Stimulated activated CD8-positive, alpha-beta memory T cell treated with anti-CD3 and anti-CD28 coated beads, Interleukin-15, amount 100 ng/mL, for 24 hours (primary cell): Measurements from ENCODE around the gene MUC5AC.
"Not testable (repeated sequence)": the region's sequence is repeated elsewhere in the genome, so short reads cannot be mapped to it uniquely, and the experiment has no call there.

ENCODE experiments used
- DNase-seq: peaks from one replicate; pipeline ENCODE4 v3.0.0-alpha.2; 2020; ENCODE audit warnings: low read depth

The MUC5AC gene

GRCh38 chr11:1177771-1178090, 20.0 kb downstream of the MUC5AC start:
- DNase-seq, result no peak

GRCh38 chr11:1178201-1178885, 20.6 kb downstream of the MUC5AC start:
- DNase-seq, result no peak

GRCh38 chr11:1178906-1179305, 21.2 kb downstream of the MUC5AC start:
- DNase-seq, result no peak

DNA sequence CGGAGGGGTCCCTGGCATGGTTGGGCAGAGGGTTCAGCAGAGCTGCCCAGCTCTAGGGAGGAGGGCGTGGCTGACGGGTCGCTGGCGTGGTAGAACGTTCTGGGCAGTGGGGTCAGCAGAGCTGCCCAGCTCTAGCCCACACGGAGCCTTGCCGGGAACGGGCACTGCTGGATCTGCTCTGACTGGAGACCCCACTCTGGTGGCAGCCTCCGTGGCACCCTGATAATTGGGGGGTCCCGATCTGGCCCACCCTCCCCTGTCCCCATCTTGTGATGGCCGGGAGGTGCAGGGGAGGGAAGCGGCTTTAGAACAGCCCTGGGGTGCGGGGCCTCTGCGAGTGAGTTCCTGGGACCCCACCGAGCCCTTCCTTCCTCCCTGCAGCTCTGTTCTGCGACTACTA, 21.9 kb downstream of the MUC5AC start:
- DNase-seq, result no peak

GRCh38 chr11:1180171-1180570, 22.4 kb downstream of the MUC5AC start:
- DNase-seq, result no peak

GRCh38 chr11:1180947-1181391, 23.2 kb downstream of the MUC5AC start:
- no peak for DNase-seq

DNA sequence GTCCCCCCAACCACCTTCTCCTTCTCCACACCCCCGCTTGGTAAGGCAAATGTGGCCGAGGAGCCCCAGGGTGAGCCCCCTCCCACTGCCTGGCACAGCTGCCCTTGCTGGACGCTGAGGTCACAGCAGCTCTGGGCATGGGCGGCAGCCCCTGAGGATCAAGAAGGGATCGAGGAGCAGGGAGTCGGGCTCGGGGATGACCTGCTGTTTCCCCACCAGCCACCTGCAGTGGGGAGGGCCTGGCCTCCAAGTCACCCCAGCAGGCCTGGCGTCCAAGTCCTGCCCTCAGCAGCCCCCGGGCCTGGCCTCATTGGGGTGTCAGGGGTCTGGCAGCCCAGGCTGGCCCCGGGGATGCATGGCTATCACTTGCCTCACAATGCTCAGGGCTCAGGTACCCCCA, 23.7 kb downstream of the MUC5AC start:
- no peak for DNase-seq

DNA sequence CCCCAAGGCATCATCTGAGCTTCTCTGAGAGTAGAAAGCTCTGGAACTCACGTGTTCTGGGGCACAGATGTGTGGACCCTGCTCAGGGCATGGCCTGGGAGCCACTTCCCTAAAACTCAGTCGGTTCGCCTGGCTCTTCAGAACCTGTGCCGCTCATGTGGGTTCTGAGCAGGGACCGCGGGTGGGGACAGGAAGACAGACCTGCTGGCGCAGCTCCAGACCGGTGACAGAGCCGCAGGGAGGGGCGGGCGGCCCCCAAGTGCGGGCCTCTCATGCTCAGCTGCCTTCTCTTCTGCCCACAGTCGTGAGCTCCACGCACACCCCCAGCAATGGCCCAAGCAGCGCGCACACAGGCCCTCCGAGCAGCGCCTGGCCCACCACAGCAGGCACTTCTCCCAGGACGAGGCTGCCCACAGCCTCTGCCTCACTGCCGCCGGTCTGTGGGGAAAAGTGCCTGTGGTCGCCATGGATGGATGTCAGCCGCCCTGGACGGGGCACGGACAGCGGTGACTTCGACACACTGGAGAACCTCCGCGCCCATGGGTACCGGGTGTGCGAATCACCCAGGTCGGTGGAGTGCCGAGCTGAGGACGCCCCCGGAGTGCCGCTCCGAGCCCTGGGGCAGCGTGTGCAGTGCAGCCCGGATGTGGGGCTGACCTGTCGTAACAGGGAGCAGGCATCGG, 24.2 kb downstream of the MUC5AC start:
- no peak for DNase-seq

DNA sequence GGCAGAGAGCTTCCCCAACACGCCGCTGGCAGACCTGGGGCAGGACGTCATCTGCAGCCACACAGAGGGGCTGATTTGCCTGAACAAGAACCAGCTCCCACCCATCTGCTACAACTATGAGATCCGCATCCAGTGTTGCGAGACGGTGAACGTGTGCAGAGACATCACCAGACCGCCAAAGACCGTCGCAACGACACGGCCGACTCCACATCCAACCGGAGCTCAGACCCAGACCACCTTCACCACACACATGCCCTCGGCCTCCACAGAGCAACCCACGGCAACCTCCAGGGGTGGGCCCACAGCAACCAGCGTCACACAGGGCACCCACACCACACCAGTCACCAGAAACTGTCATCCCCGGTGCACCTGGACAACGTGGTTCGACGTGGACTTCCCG, 26.4 kb downstream of the MUC5AC start:
- not testable (repeated sequence) for DNase-seq

- not testable (repeated sequence) for DNase-seq
These were observed 30.8 kb downstream of the MUC5AC start for GRCh38 chr11:1188451-1189130.

DNA sequence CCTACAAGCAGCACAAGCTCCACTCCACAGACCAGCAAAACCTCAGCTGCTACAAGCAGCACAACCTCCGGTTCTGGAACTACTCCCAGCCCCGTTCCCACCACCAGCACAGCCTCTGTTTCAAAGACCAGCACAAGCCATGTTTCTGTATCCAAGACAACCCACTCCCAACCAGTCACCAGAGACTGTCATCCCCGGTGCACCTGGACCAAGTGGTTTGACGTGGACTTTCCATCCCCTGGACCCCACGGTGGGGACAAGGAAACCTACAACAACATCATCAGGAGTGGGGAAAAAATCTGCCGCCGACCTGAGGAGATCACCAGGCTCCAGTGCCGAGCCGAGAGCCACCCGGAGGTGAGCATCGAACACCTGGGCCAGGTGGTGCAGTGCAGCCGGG, 32.1 kb downstream of the MUC5AC start:
- not testable (repeated sequence) for DNase-seq

DNA sequence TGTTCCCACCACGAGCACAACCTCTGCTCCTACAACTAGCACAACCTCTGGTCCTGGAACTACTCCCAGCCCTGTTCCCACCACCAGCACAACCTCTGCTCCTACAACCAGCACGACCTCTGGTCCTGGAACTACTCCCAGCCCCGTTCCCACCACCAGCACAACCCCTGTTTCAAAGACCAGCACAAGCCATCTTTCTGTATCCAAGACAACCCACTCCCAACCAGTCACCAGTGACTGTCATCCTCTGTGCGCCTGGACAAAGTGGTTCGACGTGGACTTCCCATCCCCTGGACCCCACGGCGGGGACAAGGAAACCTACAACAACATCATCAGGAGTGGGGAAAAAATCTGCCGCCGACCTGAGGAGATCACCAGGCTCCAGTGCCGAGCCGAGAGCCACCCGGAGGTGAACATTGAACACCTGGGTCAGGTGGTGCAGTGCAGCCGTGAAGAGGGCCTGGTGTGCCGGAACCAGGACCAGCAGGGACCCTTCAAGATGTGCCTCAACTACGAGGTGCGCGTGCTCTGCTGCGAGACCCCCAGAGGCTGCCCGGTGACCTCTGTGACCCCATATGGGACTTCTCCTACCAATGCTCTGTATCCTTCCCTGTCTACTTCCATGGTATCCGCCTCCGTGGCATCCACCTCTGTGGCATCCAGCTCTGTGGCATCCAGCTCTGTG, 34.2 kb downstream of the MUC5AC start:
- not testable (repeated sequence) for DNase-seq

DNA sequence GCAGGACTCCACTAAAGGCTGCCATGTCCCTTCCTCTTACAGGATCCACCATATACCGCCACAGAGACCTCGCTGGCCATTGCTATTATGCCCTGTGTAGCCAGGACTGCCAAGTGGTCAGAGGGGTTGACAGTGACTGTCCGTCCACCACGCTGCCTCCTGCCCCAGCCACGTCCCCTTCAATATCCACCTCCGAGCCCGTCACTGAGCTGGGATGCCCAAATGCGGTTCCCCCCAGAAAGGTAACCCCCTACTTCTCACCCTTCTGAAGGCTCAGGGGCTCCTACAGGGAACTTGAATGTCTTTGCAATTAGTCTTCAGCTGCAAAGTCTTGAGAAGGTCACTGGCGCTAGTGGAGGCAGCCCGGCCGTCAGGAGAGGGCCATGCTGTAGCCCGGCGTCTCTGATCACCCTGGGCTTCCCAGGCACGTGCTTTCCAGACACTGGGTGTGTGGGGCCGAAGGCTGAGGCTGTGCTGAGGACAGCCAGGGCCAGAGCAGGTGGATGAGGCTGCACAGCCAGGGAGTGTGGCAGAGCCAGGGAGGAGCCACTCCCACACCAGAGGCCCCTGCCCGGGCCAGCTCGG, 35.1 kb downstream of the MUC5AC start:
- no peak for DNase-seq

- no peak for DNase-seq
These were observed 35.8 kb downstream of the MUC5AC start for GRCh38 chr11:1193326-1194230.

- no peak for DNase-seq
These were observed 36.7 kb downstream of the MUC5AC start for GRCh38 chr11:1194231-1194976.

DNA sequence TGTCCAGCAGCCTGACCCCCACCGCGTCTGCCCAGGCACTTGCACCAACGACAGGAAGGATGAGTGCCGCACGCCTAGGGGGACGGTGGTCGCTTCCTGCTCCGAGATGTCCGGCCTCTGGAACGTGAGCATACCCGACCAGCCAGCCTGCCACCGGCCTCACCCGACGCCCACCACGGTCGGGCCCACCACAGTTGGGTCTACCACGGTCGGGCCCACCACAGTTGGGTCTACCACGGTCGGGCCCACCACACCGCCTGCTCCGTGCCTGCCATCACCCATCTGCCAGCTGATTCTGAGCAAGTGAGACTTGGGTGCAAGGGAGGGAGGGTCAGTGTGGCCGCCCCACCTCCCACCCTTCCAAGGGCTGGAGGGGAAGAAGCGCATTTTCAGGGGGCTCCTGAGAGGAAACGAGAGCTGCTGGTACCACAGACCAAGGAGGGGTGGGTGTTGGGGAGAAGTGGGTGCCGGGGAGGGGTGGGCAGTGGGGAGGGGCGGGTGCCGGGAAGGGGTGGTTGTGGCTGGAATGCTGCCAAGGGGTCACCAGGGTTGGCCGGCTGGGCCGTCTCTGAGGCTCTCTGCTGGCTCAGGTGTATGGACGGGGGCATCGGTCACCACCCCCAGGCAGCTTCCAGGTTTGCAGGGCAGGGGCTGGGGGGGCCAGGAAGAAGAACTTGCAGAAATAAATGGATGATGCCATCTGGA, 37.4 kb downstream of the MUC5AC start:
- no peak for DNase-seq

GRCh38 chr11:1195682-1196515, 38.1 kb downstream of the MUC5AC start:
- DNase-seq, result no peak

DNA sequence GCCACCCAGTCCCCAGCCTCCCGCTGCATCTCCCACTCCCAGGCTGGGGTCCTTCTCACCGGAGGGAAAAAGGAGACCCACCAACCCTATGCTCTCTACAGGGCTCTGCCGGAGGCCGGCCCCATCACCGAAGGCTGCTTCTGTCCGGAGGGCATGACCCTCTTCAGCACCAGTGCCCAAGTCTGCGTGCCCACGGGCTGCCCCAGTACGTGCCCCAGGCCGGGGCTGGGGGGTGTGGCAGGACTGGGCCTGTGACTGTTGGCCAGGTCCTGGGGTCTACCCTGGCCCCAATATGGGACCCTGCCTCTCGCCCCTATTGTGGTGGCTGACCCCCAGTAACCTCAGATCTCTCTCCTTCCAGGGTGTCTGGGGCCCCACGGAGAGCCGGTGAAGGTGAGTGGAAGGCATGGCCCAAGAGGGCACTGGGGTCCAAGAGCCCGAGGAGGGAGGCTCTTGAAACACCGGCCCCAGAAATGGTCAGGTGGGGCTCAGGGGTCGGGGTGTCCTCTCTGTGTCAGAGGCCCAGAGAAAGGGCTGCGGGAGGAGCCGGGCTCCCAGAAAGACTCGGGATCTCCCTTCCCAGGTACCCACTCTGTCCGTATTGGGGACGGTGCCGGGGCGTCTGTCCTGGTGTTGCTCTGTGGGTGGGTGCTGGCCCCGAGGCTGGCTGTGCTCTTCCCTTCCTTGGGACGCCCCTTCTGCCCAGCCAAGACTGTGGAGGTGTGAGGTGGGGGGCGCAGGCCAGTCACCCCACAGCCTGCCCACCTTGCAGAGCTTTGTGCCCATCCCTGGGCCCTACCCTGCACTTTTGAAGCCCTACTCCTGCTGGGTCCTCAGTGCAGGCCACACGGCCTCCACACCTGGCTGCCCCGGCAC, 39.0 kb downstream of the MUC5AC start:
- no peak for DNase-seq
